Measurements from ENCODE around the gene MPHOSPH8. TPM values are rescaled to one million over a fixed set of nuclear protein-coding genes. Genes with fewer than 3 reads are reported as not detected.
A peak's percentile ranks its signal among the peaks of the same experiment; 100 is the strongest.

MPHOSPH8 gene, protein sequence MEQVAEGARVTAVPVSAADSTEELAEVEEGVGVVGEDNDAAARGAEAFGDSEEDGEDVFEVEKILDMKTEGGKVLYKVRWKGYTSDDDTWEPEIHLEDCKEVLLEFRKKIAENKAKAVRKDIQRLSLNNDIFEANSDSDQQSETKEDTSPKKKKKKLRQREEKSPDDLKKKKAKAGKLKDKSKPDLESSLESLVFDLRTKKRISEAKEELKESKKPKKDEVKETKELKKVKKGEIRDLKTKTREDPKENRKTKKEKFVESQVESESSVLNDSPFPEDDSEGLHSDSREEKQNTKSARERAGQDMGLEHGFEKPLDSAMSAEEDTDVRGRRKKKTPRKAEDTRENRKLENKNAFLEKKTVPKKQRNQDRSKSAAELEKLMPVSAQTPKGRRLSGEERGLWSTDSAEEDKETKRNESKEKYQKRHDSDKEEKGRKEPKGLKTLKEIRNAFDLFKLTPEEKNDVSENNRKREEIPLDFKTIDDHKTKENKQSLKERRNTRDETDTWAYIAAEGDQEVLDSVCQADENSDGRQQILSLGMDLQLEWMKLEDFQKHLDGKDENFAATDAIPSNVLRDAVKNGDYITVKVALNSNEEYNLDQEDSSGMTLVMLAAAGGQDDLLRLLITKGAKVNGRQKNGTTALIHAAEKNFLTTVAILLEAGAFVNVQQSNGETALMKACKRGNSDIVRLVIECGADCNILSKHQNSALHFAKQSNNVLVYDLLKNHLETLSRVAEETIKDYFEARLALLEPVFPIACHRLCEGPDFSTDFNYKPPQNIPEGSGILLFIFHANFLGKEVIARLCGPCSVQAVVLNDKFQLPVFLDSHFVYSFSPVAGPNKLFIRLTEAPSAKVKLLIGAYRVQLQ
- total RNA-seq = 15.0 and 18.8 TPM in 2 replicates

DNA sequence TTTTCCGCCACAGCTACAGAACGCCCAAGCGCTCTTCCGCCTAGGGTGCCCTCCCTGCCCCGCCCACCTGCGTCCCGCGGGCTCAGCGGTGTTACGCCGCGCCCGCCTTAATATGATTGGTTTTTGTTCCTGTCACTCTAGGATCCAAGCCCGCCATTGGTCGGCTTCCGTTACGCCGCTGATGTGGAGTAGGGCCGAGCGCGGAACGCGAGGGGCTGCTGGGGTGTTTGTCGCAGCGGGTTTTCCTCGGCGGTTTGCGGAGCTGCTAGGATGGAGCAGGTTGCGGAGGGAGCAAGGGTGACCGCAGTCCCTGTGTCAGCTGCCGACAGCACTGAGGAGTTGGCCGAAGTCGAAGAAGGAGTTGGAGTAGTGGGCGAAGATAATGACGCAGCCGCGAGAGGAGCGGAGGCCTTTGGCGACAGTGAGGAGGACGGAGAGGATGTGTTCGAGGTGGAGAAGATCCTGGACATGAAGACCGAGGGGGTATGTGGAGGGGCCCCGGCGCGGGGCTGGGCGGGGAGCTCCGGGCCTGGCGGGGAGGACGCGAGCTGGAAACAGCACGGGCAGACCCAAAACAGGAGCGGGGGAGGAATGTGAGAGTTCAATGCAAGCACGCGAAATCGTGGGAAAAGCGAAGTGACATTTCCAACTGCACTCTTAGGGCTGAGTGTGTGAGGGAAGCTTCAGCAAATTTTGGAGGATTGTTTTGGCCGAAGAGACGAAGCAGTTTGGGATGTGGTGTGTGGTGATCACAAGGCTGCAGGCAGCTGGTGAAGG, at the start of gene MPHOSPH8:
TSS of gene MPHOSPH8 (plus strand) at position 181 of the 777 bp plus-strand sequence. CDS start at position 271, 90 bp downstream.
- DNase-seq = peak; percentile 97

DNA sequence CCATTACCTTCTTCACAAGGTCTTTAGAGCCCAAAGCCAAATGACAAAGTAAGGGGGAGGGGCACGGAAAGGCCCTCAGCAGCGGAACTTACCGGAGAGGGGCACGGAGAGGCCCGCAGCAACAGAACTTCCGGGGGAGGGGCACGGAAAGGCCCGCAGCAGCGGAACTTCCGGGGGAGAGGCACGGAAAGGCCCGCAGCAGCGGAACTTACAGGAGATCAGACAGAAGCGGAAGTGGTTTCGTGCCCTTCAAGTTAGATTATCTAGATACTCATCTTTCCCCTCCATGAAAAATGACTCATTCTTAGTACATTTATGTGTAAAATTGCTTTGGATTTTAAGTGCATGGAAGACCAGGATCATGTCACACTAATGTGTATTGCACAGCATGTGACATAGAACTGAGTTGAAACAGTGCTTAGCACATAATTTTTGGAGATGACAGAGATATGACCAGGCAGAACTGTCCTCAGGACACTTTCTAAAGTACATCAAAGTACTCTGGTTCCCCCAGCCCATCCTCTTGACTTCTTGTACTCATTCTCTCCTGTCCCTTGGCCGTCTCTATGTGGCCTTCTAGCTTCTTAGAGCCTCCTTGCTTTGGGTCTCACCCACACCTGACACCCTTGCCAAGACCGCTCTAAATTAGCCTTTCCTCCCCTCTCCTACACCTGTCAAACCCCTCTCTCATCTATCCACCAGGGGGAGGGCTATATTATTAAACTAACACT, 46.4 kb upstream of the MPHOSPH8 start:
- peak; percentile 18 for DNase-seq

DNA sequence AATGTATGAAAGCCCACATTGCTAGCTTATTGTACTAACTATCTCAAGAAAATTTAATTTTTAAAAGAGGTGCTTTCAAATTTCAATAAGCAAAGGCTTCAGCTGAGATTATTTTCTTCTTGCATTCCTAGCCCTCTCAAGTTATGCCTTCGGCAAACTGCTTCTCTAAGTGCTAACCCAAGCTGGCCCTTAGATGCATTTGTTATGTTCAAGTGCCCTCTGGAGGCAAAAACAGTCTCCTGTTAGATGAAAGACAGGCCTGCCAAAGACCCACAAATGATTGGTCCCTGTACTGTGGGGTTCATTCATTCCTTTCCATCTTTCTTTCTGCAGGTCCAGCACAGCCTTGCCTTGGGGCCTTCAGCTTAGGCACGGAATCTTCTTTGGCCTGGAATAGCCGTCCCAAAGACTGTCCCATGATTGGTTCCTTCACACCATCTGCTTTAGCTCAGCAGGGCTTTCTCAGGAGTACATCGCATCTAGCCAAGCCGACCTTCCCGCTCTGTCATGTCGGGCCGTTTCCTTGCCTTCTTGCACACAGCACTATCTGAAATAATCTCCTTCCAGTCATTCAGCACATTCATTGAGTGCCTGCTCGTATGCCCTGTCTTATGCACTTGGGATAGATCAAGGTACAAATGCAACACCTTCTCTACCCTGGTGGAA, 45.7 kb upstream of the MPHOSPH8 start:
- peak; percentile 63 for DNase-seq

DNA sequence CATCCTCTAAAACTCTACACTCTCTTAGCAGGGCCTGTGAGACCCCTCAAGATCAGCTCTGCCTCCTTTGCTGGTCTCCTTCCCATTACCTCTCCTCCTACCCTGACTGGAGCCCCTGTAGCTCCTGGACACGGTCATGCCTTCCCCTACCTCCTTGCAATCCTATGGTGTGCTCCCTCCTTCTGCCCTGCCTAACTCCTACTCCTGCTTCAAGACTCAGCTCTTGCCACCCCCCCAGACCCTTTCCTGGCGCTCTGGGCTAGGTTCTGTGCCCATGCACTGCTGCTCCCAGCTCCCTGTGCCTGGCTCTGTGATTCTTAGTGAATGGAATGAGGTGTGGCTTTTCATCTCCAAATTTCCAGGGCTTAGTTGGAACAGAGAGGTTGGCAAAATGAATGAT, 44.1 kb upstream of the MPHOSPH8 start:
- no peak for DNase-seq

DNA sequence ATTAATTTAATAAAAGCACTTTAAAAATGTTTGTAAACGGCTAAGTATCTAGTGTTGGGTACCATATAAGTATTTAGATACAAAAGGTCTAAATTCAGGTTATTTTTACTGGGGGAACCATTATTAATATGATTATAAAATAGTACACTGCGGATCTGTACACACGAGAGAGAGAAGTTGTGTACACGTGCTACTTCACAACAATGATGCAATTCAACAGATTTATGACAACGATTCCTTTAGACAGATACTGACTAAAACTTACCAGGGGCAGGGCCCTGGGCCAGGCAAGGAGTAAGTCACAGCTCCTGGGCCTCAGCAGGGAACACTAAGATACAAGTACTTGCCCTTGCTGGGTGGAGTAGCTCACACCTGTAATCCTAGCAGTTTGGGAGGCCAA, 43.0 kb upstream of the MPHOSPH8 start:
- DNase-seq = no peak

DNA sequence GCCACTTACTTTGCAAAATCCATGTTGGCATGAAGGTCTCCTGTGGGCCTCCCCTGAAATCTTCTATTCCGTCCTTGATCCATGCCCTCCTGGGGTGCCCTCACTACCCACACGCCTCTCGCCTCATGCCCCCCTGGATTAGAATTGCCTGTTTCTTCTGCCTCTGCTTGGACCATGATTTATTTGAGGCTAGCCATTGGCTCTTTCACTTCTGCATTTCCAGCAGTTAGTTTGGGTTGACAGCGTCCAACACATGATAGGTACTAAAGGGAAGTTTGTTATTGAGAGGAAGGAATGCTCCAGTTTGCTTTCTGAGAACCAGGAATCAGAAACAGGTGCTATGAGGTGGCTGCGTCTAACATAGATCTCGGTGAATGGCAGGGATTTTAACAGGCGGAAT, 41.6 kb upstream of the MPHOSPH8 start:
- no peak for DNase-seq

DNA sequence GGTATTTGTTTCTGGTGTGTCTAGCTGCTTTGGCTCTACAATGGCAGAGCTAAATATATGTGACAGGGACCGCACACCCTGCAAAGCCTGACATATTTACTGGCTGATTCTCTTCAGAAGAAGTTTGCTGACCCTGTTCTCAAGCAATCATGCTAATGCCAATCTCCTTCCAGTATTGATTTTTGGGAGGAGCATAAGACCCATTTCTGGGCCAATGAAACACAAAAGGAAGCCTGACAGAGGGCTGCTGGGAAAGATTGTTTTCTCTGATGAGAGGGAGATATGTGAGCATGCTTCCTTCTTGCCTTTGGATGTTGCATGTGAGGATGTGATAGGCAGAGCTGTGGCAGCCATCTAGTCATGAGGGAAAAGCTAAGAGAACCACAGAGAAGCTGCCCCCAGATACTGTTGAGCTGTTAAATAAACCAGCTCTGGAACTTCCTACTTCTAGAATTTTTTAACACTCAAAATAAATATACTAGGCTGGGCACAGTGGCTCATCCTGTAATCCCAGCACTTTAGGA, 40.7 kb upstream of the MPHOSPH8 start:
- DNase-seq = no peak

DNA sequence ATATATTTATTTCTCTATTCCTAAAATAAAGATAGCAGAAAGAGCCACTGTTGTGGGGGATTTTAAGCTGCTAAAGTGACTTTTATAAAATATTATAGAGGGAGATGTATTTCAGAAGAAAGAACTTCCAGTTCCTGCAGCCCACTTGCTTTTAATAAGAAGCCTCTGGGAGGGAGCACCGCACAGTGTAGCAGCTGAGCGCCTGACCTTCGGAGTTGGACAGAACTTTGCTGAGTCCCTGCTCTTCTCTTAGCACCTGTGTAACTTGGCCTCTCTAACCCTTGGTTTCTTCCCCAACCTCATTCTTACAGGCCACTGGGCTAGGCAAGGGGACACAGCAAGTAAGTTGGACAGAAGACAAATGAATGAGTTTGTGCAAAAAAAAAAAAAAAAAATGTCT, 37.4 kb upstream of the MPHOSPH8 start:
- no peak for DNase-seq

DNA sequence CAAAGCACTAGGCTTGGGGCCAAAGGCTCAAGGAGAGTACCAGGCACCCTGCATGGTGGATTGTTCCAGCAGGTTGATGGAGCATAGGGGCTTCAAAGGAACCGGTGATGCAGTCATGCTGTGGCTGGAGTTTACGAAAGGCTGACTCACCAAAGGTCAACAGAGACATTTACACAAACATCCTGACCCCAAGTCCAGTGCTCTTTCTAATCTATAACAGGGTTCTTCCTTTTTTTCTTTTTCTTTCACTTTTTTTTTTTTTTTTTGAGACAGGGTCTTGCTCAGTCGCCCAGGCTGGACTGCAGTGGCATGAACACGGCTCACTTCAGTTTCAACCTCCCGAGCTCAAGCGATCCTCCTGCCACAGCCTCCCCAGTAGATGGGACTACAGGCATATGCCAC, 36.5 kb upstream of the MPHOSPH8 start:
- DNase-seq = peak; percentile 22

DNA sequence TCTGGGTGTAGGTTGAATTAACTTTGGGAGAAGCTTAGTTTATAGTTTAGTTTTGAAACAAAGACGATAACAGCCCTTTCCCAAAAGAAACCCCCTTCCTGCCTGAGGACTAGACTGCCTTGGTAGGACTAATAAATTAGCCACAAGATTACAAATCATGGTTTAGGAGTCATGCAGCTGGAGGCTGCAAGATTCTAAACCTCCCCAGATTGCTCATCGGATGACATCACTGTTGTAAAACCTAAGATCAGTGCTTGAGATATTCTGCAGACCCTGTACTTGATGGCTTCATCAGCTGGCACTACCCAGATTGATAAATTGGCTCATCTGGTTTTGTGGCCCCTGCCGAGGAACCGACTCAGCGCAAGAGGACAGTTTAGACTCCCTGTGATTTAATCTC, 35.9 kb upstream of the MPHOSPH8 start:
- no peak for DNase-seq

DNA sequence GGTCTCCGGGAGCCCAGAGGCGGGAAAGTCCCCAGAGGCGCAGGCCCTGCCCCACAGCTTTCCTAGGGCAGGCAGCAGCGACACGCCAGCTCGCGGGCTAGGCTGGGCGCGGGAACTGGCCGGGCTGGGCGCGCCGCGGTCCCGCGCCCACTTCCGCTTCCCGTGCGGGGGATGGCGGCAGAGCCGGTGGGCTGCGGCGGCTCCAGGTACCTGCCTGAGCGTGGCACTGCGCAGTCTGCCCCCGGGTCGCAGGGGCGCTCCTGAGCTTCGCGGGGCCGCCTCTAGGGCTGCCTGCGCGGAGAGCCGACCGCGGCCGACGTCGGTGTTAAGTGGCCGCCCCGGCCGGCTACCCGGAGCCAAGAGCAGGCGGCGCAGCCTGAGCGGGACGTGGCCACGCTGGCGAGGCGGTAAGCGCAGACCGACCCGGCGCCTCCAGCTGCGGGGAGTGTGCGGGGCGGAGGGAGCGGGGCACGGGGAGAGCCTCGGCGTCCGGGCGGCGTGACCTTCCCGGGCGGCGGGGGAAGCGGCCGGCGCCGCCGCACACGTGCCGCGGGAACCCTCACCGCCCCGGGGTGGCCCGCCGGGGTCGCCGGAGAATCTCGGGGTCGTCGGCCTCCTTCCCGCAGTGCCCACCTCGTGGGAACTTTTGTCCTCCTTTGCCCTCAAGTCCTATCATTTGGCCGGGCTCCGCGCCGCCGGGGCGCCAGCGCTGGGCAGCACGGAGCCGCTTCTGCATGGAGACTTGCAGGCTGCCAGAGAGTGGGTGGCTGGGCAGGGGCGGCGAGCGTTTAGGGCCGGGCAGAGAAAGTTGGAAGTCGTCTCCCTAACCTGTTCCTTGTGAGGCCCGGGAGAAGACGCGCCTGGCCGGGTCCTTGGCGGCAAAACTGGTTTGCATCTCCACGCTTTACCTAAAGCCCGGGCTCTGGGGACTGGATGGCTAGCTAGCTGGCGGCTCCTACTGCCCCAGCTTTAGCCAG, 31.4 kb upstream of the MPHOSPH8 start:
- DNase-seq = peak; percentile 68

DNA sequence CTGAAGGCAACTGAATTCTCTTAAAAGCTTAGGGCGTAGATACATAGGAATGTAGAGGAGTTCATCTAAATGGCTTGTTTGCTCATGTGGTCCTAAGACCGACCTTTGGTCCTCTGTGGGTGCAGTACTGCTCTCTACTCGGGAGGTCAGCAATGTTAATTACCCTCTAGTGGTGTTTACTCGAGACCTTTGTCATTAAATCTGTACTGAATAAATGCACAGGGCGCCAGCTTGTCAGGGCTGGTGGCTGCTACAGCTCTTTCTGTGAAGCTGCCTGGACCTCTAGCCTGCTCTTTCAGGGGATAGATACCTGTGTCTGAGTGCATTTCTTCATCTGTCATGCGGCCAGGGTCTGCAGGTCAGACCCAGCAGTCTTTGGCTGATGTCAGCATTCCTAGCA, 29.2 kb upstream of the MPHOSPH8 start:
- DNase-seq = no peak

DNA sequence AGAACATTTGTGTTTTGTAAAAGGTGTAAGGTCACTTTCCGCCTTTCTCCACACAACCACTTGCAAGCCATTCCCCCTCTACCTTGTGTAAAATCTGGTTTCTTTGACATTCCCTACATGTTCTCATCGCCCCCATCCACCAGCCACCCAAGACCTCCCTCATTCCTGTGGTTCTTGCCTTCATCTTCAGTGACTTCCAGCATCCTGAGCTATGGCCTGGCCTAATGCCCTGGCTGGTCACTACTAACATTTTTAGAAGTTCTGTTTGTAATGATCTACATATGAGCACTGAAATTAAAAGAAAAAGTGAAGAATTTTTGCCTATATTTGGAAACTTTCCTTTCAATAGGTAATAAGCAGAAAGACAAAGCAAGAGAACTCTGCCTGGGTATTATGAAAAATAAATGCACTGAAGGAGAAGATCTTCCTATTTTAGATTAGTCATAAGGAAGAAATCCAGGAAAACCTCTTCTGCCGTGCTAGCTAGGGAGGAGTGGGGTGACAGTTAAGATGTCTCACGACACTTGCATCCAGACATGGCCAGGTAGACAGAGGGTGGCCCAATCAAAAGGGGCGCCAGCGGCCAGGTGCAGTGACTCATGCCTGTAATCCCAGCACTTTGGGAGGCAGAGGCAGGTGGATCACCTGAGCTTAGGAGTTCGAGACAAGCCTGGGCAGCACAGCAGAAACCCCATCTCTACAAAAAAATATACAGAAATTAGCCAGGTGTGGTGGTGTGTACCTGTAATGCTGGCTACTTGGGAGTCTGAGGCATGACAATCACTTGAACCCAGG, 28.1 kb upstream of the MPHOSPH8 start:
- DNase-seq = no peak

DNA sequence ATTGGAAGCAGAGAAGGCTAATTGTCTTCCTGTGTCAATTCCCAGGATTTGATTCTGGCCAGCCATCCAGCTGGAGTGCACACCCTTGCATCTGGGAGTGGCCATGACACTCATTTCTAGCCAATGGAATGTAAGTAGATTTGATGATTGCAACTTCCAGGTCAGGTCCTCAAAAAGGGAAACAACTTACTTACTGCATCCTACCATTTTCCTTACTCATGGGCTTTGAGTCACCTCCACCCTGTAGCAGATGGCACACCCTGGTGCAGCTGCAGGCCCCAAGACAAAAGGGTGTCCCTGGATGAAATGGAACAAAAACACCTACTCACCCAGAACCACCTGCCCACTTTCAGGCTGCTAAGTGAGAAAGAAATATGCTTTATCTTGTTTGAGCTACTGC, 27.3 kb upstream of the MPHOSPH8 start:
- DNase-seq = peak; percentile 48

DNA sequence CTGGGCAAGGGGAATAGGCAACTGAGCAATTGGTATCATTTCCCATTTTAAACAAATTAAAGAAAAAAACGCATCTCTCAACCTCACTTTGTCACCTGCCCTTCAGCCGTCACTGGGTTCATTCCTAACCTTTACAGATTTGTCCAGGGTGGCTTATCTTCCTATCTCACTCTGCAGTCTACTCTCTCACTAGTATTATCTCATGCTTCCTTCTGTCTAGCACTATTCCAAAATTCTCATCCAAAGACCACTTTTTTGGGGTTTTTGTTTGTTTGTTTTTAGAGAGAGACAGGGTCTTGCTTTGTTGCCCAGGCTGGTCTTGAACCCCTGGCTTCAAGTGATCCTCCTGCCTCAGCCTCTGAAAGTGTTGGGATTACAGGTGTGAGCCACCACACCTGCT, 26.7 kb upstream of the MPHOSPH8 start:
- no peak for DNase-seq

DNA sequence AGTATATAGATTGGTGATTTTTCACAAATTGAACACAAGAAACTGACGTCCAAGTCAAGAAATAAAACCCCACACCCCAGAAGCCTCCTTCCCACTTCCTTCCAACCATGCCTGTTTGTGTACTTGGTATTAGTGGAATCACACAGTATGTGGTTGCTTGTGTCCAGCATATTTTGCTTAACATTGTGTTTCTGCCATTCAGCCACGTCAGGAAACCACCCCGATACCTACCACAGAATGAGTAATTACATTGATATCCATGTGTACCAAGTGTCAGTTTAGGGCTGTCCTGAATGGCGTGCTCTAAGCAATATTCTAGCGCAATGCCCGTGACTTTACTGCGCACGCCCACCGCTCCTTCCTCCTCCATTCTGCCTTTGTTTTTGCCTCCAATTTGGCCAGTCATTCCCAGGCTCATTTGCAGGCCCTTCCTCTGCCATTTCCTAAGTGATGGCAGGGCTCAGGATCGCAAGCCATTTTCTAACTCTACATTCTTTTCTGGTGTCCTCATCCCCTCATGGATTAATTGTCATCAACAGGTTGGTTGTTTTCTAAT, 25.9 kb upstream of the MPHOSPH8 start:
- peak; percentile 29 for DNase-seq

DNA sequence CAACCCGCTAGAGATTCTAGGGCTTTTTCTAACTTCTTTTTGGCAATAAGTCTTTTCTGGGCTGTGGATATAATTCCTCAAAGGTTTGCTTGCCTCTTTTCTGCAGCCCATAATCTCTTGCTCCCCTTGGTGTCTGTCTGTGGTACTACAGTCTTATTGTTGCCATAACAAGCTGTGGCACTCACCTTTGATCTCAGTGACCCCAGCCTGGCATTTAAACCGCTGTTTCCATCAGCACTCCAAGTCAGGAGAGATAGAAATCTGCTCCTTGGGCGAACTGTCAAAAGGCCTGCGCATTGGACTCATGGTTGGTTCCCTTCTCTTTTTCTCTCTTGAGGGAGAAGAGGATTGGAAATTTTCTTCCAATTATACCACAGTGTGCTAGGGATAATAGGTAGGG, 14.5 kb upstream of the MPHOSPH8 start:
- peak; percentile 67 for DNase-seq

DNA sequence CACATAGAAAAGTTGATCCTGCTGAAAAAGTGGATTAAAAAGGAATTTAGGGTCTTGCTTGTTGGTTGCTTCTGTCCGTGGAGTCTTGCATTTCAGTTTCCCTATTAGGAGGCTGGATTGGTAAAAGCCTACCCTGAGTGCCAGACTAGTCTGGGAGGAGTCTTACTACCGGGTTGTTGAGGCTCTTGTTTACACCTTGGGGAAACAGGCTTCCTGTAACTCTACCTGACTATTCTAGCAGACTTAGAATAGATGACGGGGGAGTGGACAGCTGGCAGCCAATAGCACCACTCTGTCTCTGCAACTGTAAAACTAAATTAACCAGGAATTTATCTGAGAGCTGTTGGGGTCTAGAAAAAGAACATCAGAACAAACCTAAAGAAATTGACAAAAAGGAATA, 11.3 kb upstream of the MPHOSPH8 start:
- no peak for DNase-seq

DNA sequence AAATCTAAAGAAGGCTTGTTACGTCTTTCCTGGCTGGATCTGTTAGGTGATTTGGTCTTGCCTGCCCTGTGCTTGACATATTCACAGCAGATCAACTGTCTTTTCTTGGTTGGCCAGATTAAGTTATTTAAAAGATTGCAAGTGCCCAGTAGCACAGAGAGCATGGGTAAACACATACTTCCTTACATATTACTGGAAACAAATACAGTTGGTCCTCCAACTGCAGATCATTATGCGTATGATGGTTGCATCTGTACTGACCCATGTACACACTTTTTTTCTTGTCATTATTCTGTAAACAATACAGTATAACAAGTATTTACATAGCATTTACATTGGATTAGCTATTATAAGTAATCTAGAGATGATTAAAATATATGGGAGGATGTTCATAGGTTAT, 9.2 kb upstream of the MPHOSPH8 start:
- no peak for DNase-seq
